Measurements from ENCODE around the gene OSBPL8.
A peak's percentile ranks its signal among the peaks of the same experiment; 100 is the strongest.

The OSBPL8 gene

GRCh38 chr12:76559400-76560085, at the start of gene OSBPL8:
Gene OSBPL8 (minus strand): TSS chr12:76559771. CDS start chr12:76487551, 72,220 bp downstream.
- DNase-seq (ENCODE audit: low read depth), result peak; percentile 95

- DNase-seq (ENCODE audit: low read depth), result no peak
These were observed 48.5 kb upstream of the OSBPL8 start for GRCh38 chr12:76608070-76608469.

GRCh38 chr12:76595056-76595455, 35.5 kb upstream of the OSBPL8 start:
- no peak for DNase-seq (ENCODE audit: low read depth)

GRCh38 chr12:76591476-76591875, 31.9 kb upstream of the OSBPL8 start:
- DNase-seq (ENCODE audit: low read depth), result no peak

GRCh38 chr12:76590131-76590530, 30.6 kb upstream of the OSBPL8 start:
- DNase-seq (ENCODE audit: low read depth), result no peak

- DNase-seq (ENCODE audit: low read depth), result no peak
These were observed 29.5 kb upstream of the OSBPL8 start for GRCh38 chr12:76588881-76589565.

- DNase-seq (ENCODE audit: low read depth), result no peak
These were observed 28.0 kb upstream of the OSBPL8 start for GRCh38 chr12:76587428-76588178.

- DNase-seq (ENCODE audit: low read depth), result no peak
These were observed 27.3 kb upstream of the OSBPL8 start for GRCh38 chr12:76586764-76587395.

GRCh38 chr12:76583301-76583700, 23.7 kb upstream of the OSBPL8 start:
- DNase-seq (ENCODE audit: low read depth), result no peak

GRCh38 chr12:76573840-76574373, 14.3 kb upstream of the OSBPL8 start:
- no peak for DNase-seq (ENCODE audit: low read depth)

- DNase-seq (ENCODE audit: low read depth), result no peak
These were observed 11.7 kb upstream of the OSBPL8 start for GRCh38 chr12:76571256-76571655.

GRCh38 chr12:76569685-76570604, 10.4 kb upstream of the OSBPL8 start:
- DNase-seq (ENCODE audit: low read depth), result no peak

GRCh38 chr12:76568888-76569551, 9.4 kb upstream of the OSBPL8 start:
- no peak for DNase-seq (ENCODE audit: low read depth)

- DNase-seq (ENCODE audit: low read depth), result no peak
These were observed 8.6 kb upstream of the OSBPL8 start for GRCh38 chr12:76568130-76568529.

- no peak for DNase-seq (ENCODE audit: low read depth)
These were observed 3.5 kb upstream of the OSBPL8 start for GRCh38 chr12:76563061-76563460.

GRCh38 chr12:76562130-76562529, 2.6 kb upstream of the OSBPL8 start:
- DNase-seq (ENCODE audit: low read depth), result no peak

- no peak for DNase-seq (ENCODE audit: low read depth)
These were observed 518 bp upstream of the OSBPL8 start for GRCh38 chr12:76560086-76560491.

GRCh38 chr12:76558684-76559399, 729 bp downstream of the OSBPL8 start:
- peak; percentile 77 for DNase-seq (ENCODE audit: low read depth)

- DNase-seq (ENCODE audit: low read depth), result no peak
These were observed 3.2 kb downstream of the OSBPL8 start for GRCh38 chr12:76556368-76556767.

- DNase-seq (ENCODE audit: low read depth), result no peak
These were observed 3.8 kb downstream of the OSBPL8 start for GRCh38 chr12:76555797-76556196.

Measured in activated T-cell treated with anti-CD3 and anti-CD28 coated beads for 48 hours (primary cell).